Natural killer cell (primary cell): Measurements from ENCODE around the gene RELN. TPM values are rescaled to one million over a fixed set of nuclear protein-coding genes. Genes with fewer than 3 reads are reported as not detected.

Experiments
- ATAC-seq, 3 donors: fragments of 150-1000 bp in 2 of 3; fragments of 200-7000 bp in 1 of 3; cut with Tn5 transposase; 1 replicate in 1 of 3; 2 replicates in 2 of 3; pipeline ENCODE4 v1.10.0; 2021; ENCODE audit warnings: mild to moderate bottlenecking in 2 of 3, moderate library complexity in 2 of 3
- DNase-seq, 2 donors: peaks; one replicate each; pipeline versions ENCODE4 v3.0.0 to v3.0.0-alpha.2; 2013 to 2021; ENCODE audit warnings: mixed read lengths in 1 of 2
- H3K27ac ChIP-seq: one replicate; pipeline ENCODE4 v1.5.1; 2013; ENCODE audit warnings: mild to moderate bottlenecking, low read length
- H3K27me3 ChIP-seq: one replicate; pipeline ENCODE4 v1.6.1; 2013; ENCODE audit warnings: low read length; ENCODE audit not compliant: control insufficient read depth, insufficient read depth
- H3K36me3 ChIP-seq: one replicate; pipeline ENCODE4 v1.6.1; 2013; ENCODE audit warnings: low read length; ENCODE audit not compliant: control insufficient read depth, insufficient read depth
- H3K4me1 ChIP-seq: one replicate; pipeline ENCODE4 v1.6.1; 2013; ENCODE audit warnings: low read length; ENCODE audit not compliant: control insufficient read depth, insufficient read depth
- H3K4me3 ChIP-seq: one replicate; pipeline ENCODE4 v1.5.1; 2013; ENCODE audit warnings: low read length
- H3K9me3 ChIP-seq: one replicate; pipeline ENCODE4 v1.6.1; 2013; ENCODE audit warnings: low read length; ENCODE audit not compliant: control insufficient read depth, insufficient read depth
- H3K27ac Mint-ChIP-seq, 2 donors: one replicate each; pipeline ENCODE4 v1.8.0; 2022; ENCODE audit warnings: mild to moderate bottlenecking in 2 of 2, mixed read lengths in 2 of 2, moderate library complexity in 1 of 2
- H3K27me3 Mint-ChIP-seq, 2 donors: one replicate each; pipeline ENCODE4 v1.8.0; 2022; ENCODE audit warnings: low read depth in 2 of 2, mixed read lengths in 2 of 2
- H3K36me3 Mint-ChIP-seq: one replicate; pipeline ENCODE4 v1.8.0; 2022; ENCODE audit warnings: mixed read lengths
- H3K4me1 Mint-ChIP-seq, 2 donors: one replicate each; pipeline ENCODE4 v1.8.0; 2022; ENCODE audit warnings: mixed read lengths in 2 of 2
- H3K4me3 Mint-ChIP-seq: one replicate; pipeline ENCODE4 v1.8.0; 2022; ENCODE audit warnings: mild to moderate bottlenecking, moderate library complexity, mixed read lengths
- H3K9me3 Mint-ChIP-seq, 2 donors: one replicate each; pipeline ENCODE4 v1.8.0; 2022; ENCODE audit warnings: mixed read lengths in 2 of 2
- CTCF ChIP-seq: fragments of 200-600 bp; IDR thresholded peaks from one replicate; pipeline ENCODE4 v1.8.0; 2022; ENCODE audit warnings: antibody characterized with exemption
- WGBS: methylation state at CpG from one replicate; pipeline ENCODE4 v1.1.7; 2013; ENCODE audit warnings: missing lambda C conversion rate; ENCODE audit not compliant: insufficient coverage; 5-methylcytosine and 5-hydroxymethylcytosine counted together
- intact Hi-C: fragments of 100-400 bp; cut with micrococcal nuclease; formaldehyde crosslinking; loops from one replicate; pipeline ENCODE4 v1.14.2; 2022
- total RNA-seq, 4 donors: library from RNA; stranded (reverse); fragments of 120-200 nt in 1 of 4; gene quantifications; one replicate each; pipeline versions ENCODE4 v1.2.3 to v1.2.4, GENCODE V29; 2013 to 2022

The RELN gene
- total RNA-seq, 3 donors from 2014 or later (not counting 1 experiment from before 2014, with no cell fraction given), result not detected

GRCh38 chr7:103658055-103659005, 331.1 kb downstream of the RELN start:
- no peak for DNase-seq
- intact Hi-C loops, result no loop called here
- H3K4me1 Mint-ChIP-seq, result no peaks in the 10 kb centered on the region
- no peak for ATAC-seq
- H3K9me3 Mint-ChIP-seq, result peaks cover 2 to 3% of the 10 kb centered on the region in 2 donors
- no peak overlapping the region for H3K4me3 Mint-ChIP-seq
- H3K27ac ChIP-seq, result no peak overlapping the region
- H3K27ac Mint-ChIP-seq, result no peak overlapping the region
- H3K36me3 Mint-ChIP-seq, result no peaks in the 10 kb centered on the region
- no peaks in the 10 kb centered on the region for H3K4me1 ChIP-seq
- H3K27me3 ChIP-seq, result no peaks in the 10 kb centered on the region
- TF ChIP-seq CTCF, result no peak
- no peaks in the 10 kb centered on the region for H3K36me3 ChIP-seq
- no peaks in the 10 kb centered on the region for H3K27me3 Mint-ChIP-seq
- WGBS, result 85% methylated on average over 4 of the region's 4 CpGs
- H3K4me3 ChIP-seq, result no peak overlapping the region
- H3K9me3 ChIP-seq, result no peaks in the 10 kb centered on the region

- Histone ChIP-seq H3K36me3 (no peaks in the 10 kb centered on the region), H3K27ac (no peak overlapping the region), H3K4me1 (no peaks in the 10 kb centered on the region), H3K27me3 (no peaks in the 10 kb centered on the region), H3K9me3 (no peaks in the 10 kb centered on the region), H3K4me3 (no peak overlapping the region)
- no peak for DNase-seq
- no peak overlapping the region for H3K27ac Mint-ChIP-seq
- H3K4me3 Mint-ChIP-seq, result no peak overlapping the region
- ATAC-seq, result no peak
- no peaks in the 10 kb centered on the region for H3K4me1 Mint-ChIP-seq
- intact Hi-C loops, result no loop called here
- TF ChIP-seq CTCF, result no peak
- 79% methylated on average over 3 of the region's 4 CpGs for WGBS
- H3K27me3 Mint-ChIP-seq, result no peaks in the 10 kb centered on the region
- no peaks in the 10 kb centered on the region for H3K36me3 Mint-ChIP-seq
- peaks cover 2 to 3% of the 10 kb centered on the region in 2 donors for H3K9me3 Mint-ChIP-seq
These were observed 332.0 kb downstream of the RELN start for GRCh38 chr7:103657474-103657894.

- no peak for ATAC-seq
These were observed 333.2 kb downstream of the RELN start for GRCh38 chr7:103656221-103656620.

More at GRCh38 chr7:103656221-103656620, 333.2 kb downstream of the RELN start:
- H3K4me1 Mint-ChIP-seq, result no peaks in the 10 kb centered on the region
- Histone ChIP-seq H3K4me1 (no peaks in the 10 kb centered on the region), H3K36me3 (no peaks in the 10 kb centered on the region), H3K4me3 (no peak overlapping the region), H3K27ac (no peak overlapping the region), H3K9me3 (no peaks in the 10 kb centered on the region), H3K27me3 (no peaks in the 10 kb centered on the region)
- intact Hi-C loops, result no loop called here
- H3K4me3 Mint-ChIP-seq, result no peak overlapping the region
- no peak for DNase-seq
- no peak overlapping the region for H3K27ac Mint-ChIP-seq
- H3K36me3 Mint-ChIP-seq, result no peaks in the 10 kb centered on the region
- H3K9me3 Mint-ChIP-seq, result peaks cover 3 to 5% of the 10 kb centered on the region in 2 donors
- no peak for TF ChIP-seq CTCF
- H3K27me3 Mint-ChIP-seq, result peaks cover 0 to 3% of the 10 kb centered on the region in 2 donors
